Immature natural killer cell (primary cell): Measurements from ENCODE around the gene LGR5. TPM values are rescaled to one million over a fixed set of nuclear protein-coding genes. Genes with fewer than 3 reads are reported as not detected.

Experiments used
- DNase-seq, 3 donors: peaks; one replicate each; pipeline ENCODE4 v3.0.0; 2022; ENCODE audit warnings: mixed read lengths in 1 of 3
- H3K27ac Mint-ChIP-seq, 6 donors: one replicate each; pipeline ENCODE4 v1.8.0; 2020; ENCODE audit warnings: mixed read lengths in 6 of 6, mild to moderate bottlenecking in 5 of 6, inconsistent platforms in 4 of 6, moderate library complexity in 3 of 6
- H3K27me3 Mint-ChIP-seq, 3 donors: one replicate each; pipeline ENCODE4 v1.8.0; 2020 to 2021; ENCODE audit warnings: low read depth in 3 of 3, mild to moderate bottlenecking in 3 of 3, mixed read lengths in 3 of 3, moderate library complexity in 3 of 3, inconsistent platforms in 1 of 3
- H3K36me3 Mint-ChIP-seq, 3 donors: one replicate each; pipeline ENCODE4 v1.8.0; 2020; ENCODE audit warnings: mixed read lengths in 3 of 3, inconsistent platforms in 2 of 3, mild to moderate bottlenecking in 2 of 3
- H3K4me1 Mint-ChIP-seq, 2 donors: one replicate each; pipeline ENCODE4 v1.8.0; 2020; ENCODE audit warnings: inconsistent platforms in 2 of 2, mild to moderate bottlenecking in 2 of 2, mixed read lengths in 2 of 2, moderate library complexity in 1 of 2
- H3K4me3 Mint-ChIP-seq, 5 donors: one replicate each; pipeline ENCODE4 v1.8.0; 2020; ENCODE audit warnings: mild to moderate bottlenecking in 5 of 5, mixed read lengths in 5 of 5, inconsistent platforms in 3 of 5, moderate library complexity in 3 of 5
- H3K9me3 Mint-ChIP-seq, 6 donors: one replicate each; pipeline ENCODE4 v1.8.0; 2020; ENCODE audit warnings: mild to moderate bottlenecking in 6 of 6, mixed read lengths in 6 of 6, inconsistent platforms in 4 of 6, moderate library complexity in 3 of 6
- polyA plus RNA-seq, 3 donors: library from polyadenylated mRNA; unstranded; fragments of 300-500 nt; fragmentation: Illumina TruSeq; gene quantifications; one replicate each; pipeline ENCODE4 v1.2.3, GENCODE V29; 2021

The LGR5 gene
- polyA plus RNA-seq, 3 donors from 2014 or later, result not detected

DNA sequence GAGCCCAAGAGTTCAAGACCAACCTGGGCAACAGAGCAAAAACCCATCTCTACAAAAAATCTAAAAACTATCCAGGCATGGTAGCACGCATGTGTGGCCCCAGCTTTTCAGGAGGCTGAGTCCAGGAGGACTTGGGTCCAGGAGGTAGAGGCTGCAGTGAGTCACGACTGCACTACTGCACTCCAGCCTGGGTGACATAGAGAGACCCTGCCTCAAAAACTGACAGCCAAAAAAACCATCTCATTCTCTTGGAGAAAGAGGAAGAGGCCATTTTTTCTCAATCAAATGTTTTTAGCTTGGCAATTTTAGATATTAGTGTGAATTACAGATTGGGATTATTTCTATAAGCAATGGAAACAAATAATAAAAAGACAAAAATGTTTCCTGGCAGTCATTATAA, 185.9 kb downstream of the LGR5 start:
- DNase-seq, result no peak
- Mint-ChIP-seq H3K9me3 (no peaks in the 10 kb centered on the region), H3K4me1 (peaks cover 8 to 19% of the 10 kb centered on the region in 2 donors), H3K27me3 (no peaks in the 10 kb centered on the region), H3K27ac (peak overlapping the region in 3 of 6 donors; percentile 27 to 40 (median 29)), H3K4me3 (no peak overlapping the region), H3K36me3 (peaks cover 24 to 56% (median 32%) of the 10 kb centered on the region in 3 donors)

DNA sequence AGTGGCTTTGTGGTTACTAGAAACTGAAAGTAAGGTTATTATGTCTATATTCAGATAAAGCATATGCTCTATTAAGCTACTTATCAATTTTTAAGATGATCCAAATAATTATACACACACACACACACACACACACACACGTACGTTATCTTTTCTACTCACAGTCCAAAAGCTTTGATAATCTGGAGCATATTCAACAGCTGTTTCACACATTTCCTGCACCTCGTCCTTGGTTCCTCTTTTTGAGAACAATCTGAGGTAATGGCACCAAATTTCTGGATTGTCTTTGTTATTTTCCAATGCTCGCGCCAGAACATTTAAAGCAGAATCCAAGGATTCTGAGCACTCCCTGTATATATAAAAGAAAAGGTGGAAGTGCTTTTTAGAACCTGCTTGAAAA, 186.5 kb downstream of the LGR5 start:
- peaks cover 22 to 57% (median 35%) of the 10 kb centered on the region in 3 donors for H3K36me3 Mint-ChIP-seq
- no peaks in the 10 kb centered on the region for H3K27me3 Mint-ChIP-seq
- peak overlapping the region; percentile 27 to 84 (median 68) for H3K27ac Mint-ChIP-seq
- no peaks in the 10 kb centered on the region for H3K9me3 Mint-ChIP-seq
- no peak for DNase-seq
- peaks cover 8 to 19% of the 10 kb centered on the region in 2 donors for H3K4me1 Mint-ChIP-seq
- H3K4me3 Mint-ChIP-seq, result peak overlapping the region in 2 of 5 donors; percentile 1 to 15

DNA sequence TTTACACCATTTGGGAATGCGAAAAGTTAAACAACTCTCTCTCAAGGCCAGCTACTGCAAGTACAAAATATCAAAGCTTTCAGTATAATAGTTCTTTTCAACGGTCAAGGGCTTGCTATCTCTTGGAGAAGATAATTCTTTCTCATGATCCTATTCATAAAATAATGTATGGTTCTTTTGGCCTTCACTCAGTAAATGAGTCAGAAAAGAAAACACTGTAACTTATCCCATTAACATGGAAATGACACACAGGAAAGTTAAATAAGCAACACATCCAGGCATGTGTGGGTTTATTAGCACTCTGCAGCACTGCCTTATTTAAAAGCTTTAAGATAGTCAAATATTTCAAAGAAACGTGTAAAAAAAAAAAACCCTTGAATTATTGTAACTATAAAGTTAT, 187.2 kb downstream of the LGR5 start:
- Mint-ChIP-seq H3K9me3 (no peaks in the 10 kb centered on the region), H3K27me3 (no peaks in the 10 kb centered on the region), H3K36me3 (peaks cover 20 to 55% (median 30%) of the 10 kb centered on the region in 3 donors), H3K4me1 (peaks cover 7 to 19% of the 10 kb centered on the region in 2 donors), H3K4me3 (no peak overlapping the region), H3K27ac (peak overlapping the region in 4 of 6 donors; percentile 12 to 55 (median 31))
- no peak for DNase-seq

DNA sequence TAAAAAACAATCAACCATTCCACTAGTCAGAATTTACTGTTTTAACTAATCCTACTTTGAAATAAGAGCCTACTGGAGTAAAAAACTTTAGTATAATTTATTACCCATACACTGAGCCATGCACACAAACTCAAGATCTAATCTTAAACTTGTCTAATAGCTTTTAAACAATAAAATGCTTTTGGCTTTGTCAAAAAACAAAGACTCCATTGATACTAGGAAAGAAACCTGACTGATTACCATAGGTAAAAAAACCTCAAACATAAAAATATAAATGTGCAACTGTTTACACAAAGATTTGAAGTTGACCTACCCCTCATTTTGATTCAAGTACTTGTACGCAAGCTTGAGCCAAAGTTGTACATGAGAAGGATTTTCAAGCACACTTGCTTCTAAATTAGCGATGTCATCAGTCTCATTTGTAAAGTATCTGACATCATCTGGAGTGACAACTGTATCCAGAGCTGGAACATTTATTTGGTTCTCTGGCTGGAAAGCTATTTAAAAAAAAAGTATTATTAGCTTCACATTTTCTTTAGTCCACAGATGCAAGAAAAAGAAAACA, 187.9 kb downstream of the LGR5 start:
- Mint-ChIP-seq H3K9me3 (no peaks in the 10 kb centered on the region), H3K27ac (no peak overlapping the region), H3K36me3 (peaks cover 15 to 55% (median 32%) of the 10 kb centered on the region in 3 donors)

More for the DNA sequence above, 187.9 kb downstream of the LGR5 start:
- Mint-ChIP-seq H3K4me3 (no peak overlapping the region), H3K27me3 (no peaks in the 10 kb centered on the region), H3K4me1 (peaks cover 7 to 19% of the 10 kb centered on the region in 2 donors)
- DNase-seq, result no peak

Other genes with a start within 250 kb of the LGR5 start
- 10 to 100 TPM; 10.5 to 30.8 (median 19.8) TPM for gene ZFC3H1, start 224.1 kb downstream of the LGR5 start, polyA plus RNA-seq
- 1 to 10 TPM; 2.1 to 7.4 (median 5.9) TPM for gene THAP2, start 224.5 kb downstream of the LGR5 start, polyA plus RNA-seq
- 10 to 100 TPM; 46.8 to 61.6 (median 50.3) TPM for gene TMEM19, start 246.3 kb downstream of the LGR5 start, polyA plus RNA-seq